ENCODE measurements around the gene CRYBG1.

CRYBG1 gene

DNA sequence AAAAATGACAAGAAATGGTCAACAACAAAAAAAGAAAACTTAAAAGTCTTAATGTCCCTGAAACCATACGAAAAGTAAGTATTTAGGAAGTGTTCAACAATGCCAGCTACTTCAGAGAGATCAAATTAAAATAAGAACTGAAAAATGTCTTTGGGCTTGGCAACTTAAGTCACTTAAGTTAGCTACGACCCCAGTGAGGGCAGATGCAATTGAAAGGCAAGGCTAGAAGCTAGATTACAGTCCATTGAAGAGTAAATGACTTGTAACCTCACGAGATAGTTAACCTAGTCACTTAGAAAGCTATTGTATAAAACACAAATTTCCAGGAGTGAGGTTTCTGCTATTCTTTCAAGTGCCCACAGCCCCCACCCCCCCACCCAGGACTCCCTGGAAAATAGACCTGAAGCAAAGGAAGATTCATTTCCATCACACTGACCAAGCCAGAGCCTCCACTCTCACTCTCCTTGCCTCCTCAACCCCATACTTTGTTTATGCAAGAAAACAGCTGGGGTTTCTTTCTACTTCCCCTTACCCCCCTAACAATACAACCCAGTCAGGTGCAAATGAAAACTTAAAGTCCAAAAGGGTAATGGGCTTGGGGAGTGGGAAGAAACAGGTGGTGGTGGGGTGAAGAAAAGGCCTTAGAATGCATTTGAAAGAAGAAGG, 254.2 kb downstream of the CRYBG1 start:
- no peak for DNase-seq (ENCODE audit: extremely low read depth, insufficient read length)
- TF ChIP-seq CTCF (IDR thresholded peaks at IDR 0.05; ENCODE audit: insufficient read depth, low read length, poor library complexity, severe bottlenecking): no peak
- Histone ChIP-seq H3K27me3 (replicated peaks; ENCODE audit: control insufficient read depth, insufficient read depth, low read length) (no peaks in the 10 kb centered on the region), H3K4me3 (replicated peaks; ENCODE audit: low read depth, low read length) (no peak overlapping the region), H3K36me3 (ENCODE audit: control insufficient read depth, insufficient read depth, low read length) (no peaks in the 10 kb centered on the region; the same call in none of the 2 replicates)

DNA sequence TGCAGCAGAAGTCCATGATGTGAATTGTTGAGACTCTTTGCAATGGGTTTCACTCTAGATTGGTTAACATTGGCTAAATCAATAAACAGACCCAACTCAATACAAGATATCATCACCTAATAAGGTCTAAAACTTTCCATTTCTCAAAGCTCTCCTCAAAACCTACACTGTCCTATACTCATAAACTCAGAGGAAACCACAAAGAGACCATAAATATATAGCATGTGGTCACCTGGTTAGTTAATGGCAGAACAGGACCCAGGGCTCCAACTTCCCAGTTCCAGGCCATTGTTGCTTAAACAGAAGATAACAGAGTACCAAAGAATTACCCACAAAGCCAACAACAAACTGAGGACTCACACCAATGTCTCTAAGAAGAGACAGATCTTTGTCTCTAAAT, 256.8 kb downstream of the CRYBG1 start:
- TF ChIP-seq CTCF (IDR thresholded peaks at IDR 0.05; ENCODE audit: insufficient read depth, low read length, poor library complexity, severe bottlenecking): no peak
- Histone ChIP-seq H3K4me3 (replicated peaks; ENCODE audit: low read depth, low read length) (no peak overlapping the region), H3K36me3 (ENCODE audit: control insufficient read depth, insufficient read depth, low read length) (no peaks in the 10 kb centered on the region; the same call in none of the 2 replicates), H3K27me3 (replicated peaks; ENCODE audit: control insufficient read depth, insufficient read depth, low read length) (no peaks in the 10 kb centered on the region)
- no peak for DNase-seq (ENCODE audit: extremely low read depth, insufficient read length)

DNA sequence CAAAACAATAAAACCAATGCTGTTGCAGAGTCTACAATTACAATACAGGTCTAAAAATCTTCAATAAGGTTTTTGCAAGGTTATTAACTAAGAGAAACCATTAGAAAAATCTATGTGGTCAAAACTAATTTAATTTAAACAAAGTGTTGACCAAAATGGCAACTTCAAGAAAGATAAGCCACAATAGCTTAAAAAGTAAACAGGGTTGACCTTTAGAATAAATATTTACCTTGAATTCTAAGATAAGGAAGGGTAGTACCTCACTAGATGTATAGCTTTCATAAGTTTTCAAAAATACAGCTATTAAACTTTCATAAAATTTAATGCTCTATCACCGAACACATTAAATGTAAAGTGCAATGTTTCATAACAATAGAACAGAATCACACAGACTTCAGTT, 257.3 kb downstream of the CRYBG1 start:
- H3K36me3 ChIP-seq (ENCODE audit: control insufficient read depth, insufficient read depth, low read length): no peaks in the 10 kb centered on the region; the same call in none of the 2 replicates
- no peaks in the 10 kb centered on the region for H3K27me3 ChIP-seq (replicated peaks; ENCODE audit: control insufficient read depth, insufficient read depth, low read length)
- no peak for DNase-seq (ENCODE audit: extremely low read depth, insufficient read length)
- TF ChIP-seq CTCF (IDR thresholded peaks at IDR 0.05; ENCODE audit: insufficient read depth, low read length, poor library complexity, severe bottlenecking): no peak
- H3K4me3 ChIP-seq (replicated peaks; ENCODE audit: low read depth, low read length): no peak overlapping the region

DNA sequence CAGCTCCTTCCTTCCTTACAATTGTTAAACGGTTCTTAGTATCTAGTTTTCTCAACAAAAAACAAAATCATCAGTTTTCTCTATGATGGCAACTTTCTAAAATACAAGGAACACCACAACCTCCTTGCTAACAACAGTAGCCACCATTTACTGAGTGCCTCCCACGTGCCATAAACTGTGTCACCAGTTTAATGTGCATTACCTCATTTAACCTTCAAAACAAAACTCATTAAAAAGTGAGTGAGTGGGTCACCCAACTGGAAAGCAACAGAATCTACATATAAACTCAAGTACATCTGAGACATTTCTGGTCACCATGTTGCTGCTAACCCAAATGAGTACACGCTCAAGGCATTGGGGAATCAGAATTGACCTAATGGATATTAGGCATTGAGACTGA, 257.8 kb downstream of the CRYBG1 start:
- H3K36me3 ChIP-seq (ENCODE audit: control insufficient read depth, insufficient read depth, low read length): no peaks in the 10 kb centered on the region; the same call in none of the 2 replicates
- H3K4me3 ChIP-seq (replicated peaks; ENCODE audit: low read depth, low read length): no peak overlapping the region
- no peak for TF ChIP-seq CTCF (IDR thresholded peaks at IDR 0.05; ENCODE audit: insufficient read depth, low read length, poor library complexity, severe bottlenecking)
- H3K27me3 ChIP-seq (replicated peaks; ENCODE audit: control insufficient read depth, insufficient read depth, low read length): no peaks in the 10 kb centered on the region
- DNase-seq (ENCODE audit: extremely low read depth, insufficient read length): no peak

DNA sequence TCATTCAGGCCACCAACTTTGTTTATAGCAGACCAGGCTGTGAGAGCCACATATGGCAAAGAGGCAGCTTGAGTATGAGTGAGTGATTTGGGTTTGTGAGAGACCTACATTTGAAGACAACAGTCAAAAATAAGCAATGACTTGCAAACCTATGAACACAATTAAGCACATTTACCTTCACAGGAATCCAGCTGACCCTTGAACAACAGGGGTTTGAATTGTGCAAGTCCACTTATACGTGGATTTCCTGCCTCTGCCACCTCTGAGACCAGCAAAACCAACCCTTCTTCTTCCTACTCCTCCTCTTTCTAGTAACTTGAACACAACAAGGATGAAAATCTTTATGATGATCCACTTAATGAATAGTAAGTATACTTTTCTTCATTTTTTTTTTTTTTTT, 258.7 kb downstream of the CRYBG1 start:
- TF ChIP-seq CTCF (IDR thresholded peaks at IDR 0.05; ENCODE audit: insufficient read depth, low read length, poor library complexity, severe bottlenecking): no peak
- Histone ChIP-seq H3K27me3 (replicated peaks; ENCODE audit: control insufficient read depth, insufficient read depth, low read length) (no peaks in the 10 kb centered on the region), H3K4me3 (replicated peaks; ENCODE audit: low read depth, low read length) (no peak overlapping the region), H3K36me3 (ENCODE audit: control insufficient read depth, insufficient read depth, low read length) (no peaks in the 10 kb centered on the region; the same call in 1 of the 2 replicates)
- DNase-seq (ENCODE audit: extremely low read depth, insufficient read length): no peak

Data from GM06990 (cell line).